ENCODE results near the gene ZNF8. TPM values are rescaled to one million over a fixed set of nuclear protein-coding genes. Genes with fewer than 3 reads are reported as not detected.

Gene ZNF8
- polyA plus RNA-seq, 3 donors: 7.3 to 8.7 (median 7.6) TPM

DNA sequence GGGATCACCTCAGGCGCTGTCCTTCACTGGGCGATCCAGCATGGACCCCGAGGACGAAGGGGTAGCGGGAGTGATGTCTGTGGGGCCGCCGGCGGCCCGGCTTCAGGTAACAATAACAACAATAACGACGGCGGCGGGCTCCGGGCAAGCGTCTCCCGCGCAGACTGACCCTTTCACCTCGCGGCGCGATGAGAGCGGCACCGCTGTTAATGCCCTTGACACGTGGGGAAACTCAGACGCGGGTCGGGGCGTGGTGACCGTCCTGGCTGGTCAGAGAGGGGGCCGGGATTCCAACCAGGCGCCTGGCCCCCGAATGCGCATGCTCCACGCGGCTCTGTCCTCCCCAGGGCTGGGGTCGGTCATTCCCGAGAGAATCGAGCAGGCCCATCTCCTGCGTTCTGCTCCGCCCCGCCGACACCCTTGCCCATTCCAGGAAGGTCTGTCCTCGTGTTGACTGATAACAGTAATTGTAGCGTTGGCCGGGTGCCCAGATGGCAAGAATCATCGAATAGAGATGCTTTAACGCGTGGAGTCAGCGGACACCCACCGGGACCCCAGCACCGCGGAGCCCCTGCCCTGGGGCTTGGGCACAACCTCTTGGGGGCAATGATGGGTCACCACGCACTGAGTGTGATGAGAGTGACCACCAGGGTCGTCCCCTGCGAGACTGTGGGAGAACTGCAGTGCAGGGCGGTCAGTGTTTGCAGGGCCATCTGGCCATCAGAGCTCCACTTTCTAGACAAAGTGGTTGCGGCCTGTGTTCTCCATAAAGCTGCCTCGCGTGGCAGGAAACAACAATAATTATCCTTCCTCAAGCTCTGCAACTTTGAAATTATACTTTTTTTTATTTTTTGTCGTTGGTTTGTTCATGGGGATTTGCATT is 528 bp downstream of the ZNF8 start:
- DNase-seq (ENCODE audit: extremely low read depth in 1 of 11, low read depth in 9 of 11, low spot score in 4 of 11): peak; percentile 13 to 56 (median 38)

DNA sequence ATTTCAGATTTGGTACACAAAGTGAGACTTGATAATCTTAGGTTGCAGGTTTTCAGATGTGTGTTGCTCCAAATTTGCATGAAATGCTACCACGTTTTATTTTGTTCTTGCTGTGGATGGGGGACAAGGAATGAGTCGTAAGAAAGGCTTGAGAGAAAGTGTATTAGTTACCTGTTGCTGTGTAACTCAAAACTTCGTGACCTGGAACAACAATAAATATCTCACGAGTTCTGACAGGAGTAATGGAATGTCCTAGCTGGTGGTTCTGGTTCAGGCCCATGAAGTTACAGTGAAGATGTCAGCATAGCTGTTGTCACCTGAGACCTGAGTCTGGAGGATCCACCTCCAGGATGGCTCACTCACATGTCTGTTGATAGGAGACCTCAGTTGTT is 1.2 kb downstream of the ZNF8 start:
- no peak for DNase-seq (ENCODE audit: extremely low read depth in 1 of 11, low read depth in 9 of 11, low spot score in 4 of 11)

DNA sequence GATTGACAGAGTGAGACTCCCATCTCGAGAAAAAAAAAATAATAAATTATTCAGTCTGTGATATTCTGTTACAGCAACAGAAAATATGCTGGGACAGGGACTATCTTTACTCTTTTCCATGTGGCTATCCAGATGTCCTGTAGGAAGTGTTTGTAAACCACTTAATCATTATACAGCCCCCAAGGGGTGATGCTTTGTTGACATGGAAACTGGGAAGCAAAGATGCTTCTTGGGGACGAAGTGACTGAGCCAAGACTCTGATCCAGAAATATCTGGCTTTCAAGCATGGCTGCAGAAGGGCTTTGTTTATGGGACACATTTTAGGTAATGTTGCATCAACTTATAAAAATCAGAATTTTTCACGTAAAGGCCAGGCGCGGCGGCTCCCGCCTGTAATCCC is 5.4 kb downstream of the ZNF8 start:
- DNase-seq (ENCODE audit: extremely low read depth in 1 of 11, low read depth in 9 of 11, low spot score in 4 of 11): no peak

DNA sequence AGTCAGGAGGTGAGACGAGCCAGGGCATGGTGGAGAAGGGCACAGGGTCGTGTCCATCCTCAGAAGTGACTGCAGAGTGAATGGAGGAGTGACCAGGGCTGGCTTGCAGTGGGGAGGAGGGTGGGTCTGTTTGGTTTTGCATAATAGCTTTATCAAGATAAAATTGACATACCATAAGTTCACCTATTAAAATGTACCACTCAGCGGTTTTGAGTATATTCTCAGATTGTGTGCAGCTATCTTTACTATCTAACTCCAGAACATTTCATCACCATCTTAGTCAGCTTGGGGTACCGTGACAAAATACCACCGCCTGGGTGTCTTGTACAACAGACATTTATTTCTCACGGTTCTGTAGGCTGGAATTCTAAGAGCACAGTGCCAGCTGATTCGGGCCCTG is 13.2 kb downstream of the ZNF8 start:
- DNase-seq (ENCODE audit: extremely low read depth in 1 of 11, low read depth in 9 of 11, low spot score in 4 of 11): no peak

DNA sequence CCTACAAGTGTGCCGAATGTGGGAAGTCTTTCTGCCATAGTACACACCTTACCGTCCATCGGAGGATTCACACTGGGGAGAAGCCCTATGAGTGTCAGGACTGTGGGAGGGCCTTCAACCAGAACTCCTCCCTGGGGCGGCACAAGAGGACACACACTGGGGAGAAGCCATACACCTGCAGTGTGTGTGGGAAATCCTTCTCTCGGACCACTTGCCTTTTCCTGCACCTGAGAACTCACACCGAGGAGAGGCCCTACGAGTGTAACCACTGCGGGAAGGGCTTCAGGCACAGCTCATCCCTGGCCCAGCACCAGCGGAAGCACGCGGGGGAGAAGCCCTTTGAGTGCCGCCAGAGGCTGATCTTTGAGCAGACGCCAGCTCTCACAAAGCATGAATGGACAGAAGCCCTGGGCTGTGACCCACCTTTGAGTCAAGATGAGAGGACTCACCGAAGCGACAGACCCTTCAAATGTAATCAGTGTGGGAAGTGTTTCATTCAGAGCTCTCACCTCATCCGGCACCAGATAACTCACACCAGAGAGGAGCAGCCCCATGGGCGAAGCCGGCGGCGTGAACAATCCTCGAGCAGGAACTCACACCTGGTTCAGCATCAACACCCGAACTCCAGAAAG is 16.1 kb downstream of the ZNF8 start:
- DNase-seq (ENCODE audit: extremely low read depth in 1 of 11, low read depth in 9 of 11, low spot score in 4 of 11): no peak

DNA sequence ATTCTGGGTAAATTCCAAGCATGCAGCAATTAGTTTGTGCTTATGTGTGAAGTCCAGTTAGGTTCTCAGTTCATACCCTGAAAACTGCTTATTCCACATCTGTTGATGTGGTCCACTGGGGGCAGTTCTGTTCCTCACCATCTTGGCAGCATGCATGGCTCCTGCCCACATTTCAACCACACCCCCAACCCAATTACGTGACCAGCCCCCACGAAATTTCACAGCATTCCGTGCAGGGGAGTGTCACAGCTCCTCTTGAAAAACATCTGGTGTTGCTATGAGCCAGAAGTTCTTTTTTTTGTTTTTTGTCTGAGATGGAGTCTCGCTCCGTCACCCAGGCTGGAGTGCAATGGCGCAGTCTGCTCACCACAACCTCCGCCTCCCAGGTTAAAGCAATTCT is 17.3 kb downstream of the ZNF8 start:
- DNase-seq (ENCODE audit: extremely low read depth in 1 of 11, low read depth in 9 of 11, low spot score in 4 of 11): no peak

DNA sequence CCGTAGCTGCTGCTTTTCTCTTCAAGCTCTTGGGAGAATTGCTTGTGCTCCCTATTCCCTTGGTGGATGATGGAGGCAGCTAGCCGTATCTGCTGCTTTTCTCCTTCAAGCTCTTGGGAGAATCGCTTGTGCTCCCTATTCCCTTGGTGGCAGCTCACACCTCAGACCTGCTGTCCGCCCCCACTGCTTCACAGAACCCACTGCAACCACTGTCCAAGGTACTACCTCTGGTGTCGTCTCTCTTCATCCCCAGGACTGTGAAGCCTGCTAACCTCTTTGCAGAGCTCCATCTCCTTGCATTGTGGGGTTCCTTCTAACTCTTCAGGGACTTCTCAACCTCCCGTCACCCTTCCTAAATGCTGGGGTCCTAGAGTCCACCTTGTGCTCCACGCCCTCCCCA is 21.9 kb downstream of the ZNF8 start:
- no peak for DNase-seq (ENCODE audit: extremely low read depth in 1 of 11, low read depth in 9 of 11, low spot score in 4 of 11)

DNA sequence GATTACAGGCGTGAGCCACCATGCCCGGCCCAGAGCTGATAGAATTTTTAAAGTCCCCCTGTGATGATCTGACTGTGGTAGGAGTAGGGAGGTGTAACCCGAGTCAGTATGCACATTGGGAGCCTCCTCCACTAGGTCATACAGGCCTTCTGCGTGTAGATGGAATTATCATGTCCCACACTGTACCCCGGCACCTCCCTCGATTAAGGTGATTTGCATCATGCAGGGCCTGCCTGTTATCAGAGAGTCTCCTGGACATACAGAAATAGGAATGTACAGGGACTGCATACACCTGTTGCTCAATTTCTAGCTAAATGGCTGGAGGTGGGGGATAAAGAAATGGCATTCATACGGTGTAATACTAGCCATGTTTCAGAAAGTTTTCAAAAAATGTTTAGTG is 25.5 kb downstream of the ZNF8 start:
- DNase-seq (ENCODE audit: extremely low read depth in 1 of 11, low read depth in 9 of 11, low spot score in 4 of 11): no peak

DNA sequence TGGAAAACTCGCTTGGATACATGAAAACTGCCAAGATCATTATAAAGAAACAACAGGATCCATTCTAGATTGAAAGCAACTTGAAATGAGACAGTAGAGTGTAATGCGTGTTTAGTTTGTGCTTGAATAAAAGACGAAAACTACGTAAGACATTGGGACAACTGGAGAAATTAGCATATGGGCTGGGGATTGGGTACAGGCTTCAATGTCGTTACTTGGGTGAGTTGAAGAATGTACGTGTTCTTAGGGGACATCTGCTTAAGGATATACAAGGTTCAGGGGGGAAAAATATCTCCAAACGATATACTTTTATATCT is 26.0 kb downstream of the ZNF8 start:
- DNase-seq (ENCODE audit: extremely low read depth in 1 of 11, low read depth in 9 of 11, low spot score in 4 of 11): no peak

DNA sequence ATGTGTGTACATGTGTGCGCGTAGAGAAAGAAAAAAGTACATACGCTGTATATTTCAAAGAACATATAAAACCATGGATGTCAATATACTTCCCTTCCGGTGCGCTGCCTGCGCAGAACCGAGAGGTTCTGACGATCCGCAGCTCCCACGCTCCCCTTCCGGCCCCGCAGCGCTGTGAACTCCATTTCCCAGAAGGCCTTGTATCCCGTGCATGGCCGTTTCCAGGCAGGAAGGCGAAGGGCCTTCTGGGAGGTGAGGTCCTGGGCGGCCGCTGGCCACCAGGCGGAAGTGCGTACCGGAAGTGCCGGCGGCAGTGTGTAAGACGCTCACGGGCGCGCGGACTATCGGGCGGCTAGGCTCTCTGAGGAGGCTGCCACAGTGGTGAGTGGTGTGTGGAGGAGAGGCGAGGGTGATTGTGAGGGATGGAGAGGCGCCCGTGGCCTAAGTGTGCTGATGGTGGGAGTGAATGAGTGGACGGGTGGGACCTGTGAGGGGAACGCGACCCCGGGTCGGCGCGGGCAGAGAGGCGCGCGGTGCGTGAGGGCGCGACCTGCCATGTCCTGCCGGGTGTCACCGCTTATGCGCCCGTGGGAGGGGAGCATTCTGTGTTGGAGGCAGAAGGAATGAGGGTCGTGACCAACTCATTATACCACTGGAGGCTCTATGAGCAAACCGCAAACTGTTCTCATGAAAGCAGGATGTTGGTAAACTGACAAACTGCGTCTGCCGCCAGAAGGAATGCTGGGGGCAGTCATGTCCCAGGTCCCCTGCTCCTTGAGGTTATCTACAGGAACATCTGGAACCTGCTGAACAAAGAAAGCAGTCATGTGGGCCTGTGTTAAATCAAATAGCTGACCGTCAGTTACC is 26.5 kb downstream of the ZNF8 start, which contains the start of gene ERVK3-1:
Gene ERVK3-1 (plus strand): TSS at position 313 of the 867 bp plus-strand sequence. CDS start 6,792 bp downstream, outside the sequence.
- peak; percentile 86 to 97 (median 92) for DNase-seq (ENCODE audit: extremely low read depth in 1 of 11, low read depth in 9 of 11, low spot score in 4 of 11)

DNA sequence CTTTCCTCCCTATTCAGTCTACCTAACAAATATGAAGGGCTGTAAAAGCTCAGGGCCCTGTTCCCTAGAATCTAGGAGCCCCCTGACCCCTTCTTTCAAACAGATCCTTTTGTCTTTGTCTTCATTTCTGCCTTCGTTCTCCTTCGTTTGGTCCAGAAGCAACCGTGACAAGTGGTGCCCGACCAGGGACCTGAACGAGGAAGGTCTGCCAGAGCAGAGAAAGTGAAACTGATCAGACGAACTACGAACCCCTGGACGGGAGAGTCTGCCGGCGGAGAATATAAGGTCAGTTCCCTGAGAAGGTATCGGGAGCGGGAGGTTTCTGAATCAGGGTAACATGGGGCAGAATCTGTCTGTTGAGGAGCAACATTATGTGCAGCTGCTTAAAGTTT is 27.2 kb downstream of the ZNF8 start:
- no peak for DNase-seq (ENCODE audit: extremely low read depth in 1 of 11, low read depth in 9 of 11, low spot score in 4 of 11)

DNA sequence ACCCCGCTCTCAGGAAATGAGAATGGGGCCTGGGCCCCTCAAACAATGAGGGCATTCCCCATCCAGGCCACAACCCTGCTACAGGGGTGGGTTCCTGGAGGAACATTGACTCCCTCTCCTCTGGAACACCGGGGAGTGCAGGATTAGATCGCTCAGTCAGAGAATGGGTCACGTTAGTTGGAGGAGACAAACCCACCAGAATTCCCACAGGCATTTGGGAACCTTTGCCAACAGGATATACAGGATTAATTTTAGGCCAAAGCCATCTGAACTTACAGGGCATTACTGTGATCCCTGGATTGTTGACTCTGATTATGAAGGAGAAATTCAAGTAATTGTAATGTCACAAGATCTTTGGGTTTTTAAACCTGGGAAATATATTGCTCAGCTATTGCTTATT is 29.0 kb downstream of the ZNF8 start:
- no peak for DNase-seq (ENCODE audit: extremely low read depth in 1 of 11, low read depth in 9 of 11, low spot score in 4 of 11)

DNA sequence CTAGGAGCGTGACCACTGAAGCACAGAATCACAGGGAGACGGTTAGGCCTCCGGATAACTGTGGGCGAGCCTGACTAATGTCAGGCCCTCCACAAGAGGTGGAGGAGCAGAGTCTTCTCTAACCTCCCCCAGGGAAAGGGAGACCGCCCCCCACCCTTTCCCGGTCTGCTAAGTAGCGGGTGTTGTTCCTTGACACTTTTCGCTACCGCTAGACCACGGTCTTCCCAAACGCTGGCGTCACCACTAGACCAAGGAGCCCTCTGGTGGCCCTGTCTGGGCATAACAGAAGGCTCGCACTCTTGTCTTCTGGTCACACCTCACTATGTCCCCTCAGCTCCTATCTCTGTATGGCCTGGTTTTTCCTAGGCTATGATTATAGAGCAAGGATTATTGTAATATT is 31.9 kb downstream of the ZNF8 start:
- peak in 2 of 11 donors; percentile 7 to 9 for DNase-seq (ENCODE audit: extremely low read depth in 1 of 11, low read depth in 9 of 11, low spot score in 4 of 11)

DNA sequence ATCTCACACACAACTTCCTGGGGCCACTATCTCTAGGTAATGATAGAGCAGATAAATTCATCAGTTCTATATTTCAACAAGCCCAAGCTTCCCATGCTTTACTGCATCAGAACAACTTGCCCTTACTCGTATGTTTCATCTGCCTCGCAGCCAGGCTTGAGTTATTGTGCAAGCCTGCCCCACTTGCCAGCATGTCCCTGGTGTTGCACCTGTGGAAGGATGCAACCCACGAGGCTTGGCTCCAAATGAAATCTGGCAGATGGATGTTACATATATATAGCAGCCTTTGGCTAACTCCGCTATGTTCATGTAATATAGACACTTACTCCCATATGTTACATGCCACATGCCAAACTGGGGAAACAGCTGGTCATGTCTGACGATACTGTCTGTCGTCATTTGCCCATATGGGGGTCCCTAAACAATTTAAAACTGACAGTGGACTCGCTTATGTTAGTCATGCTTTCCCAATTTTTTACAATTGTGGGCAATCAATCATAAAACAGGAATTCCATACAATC is 32.6 kb downstream of the ZNF8 start:
- DNase-seq (ENCODE audit: extremely low read depth in 1 of 11, low read depth in 9 of 11, low spot score in 4 of 11): no peak

DNA sequence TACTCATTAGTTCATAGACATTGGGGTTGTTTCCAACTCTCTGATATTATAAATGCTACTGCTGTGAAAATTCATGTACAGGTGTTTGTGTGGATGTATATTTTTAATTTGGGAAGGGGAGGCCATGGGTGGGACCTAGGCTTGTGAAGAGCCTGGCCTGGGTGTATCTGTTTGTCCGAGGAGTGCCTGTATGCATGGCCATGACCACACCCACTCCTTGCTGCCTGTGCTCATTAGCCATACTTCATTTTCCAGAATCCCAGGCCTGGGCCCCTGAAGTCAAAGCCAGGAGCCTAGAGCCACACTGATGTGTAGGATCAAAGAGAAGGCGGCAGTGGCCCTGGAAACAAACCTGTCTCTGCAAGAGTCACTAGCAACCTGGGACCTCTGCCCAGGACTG is 36.8 kb downstream of the ZNF8 start:
- DNase-seq (ENCODE audit: extremely low read depth in 1 of 11, low read depth in 9 of 11, low spot score in 4 of 11): no peak

DNA sequence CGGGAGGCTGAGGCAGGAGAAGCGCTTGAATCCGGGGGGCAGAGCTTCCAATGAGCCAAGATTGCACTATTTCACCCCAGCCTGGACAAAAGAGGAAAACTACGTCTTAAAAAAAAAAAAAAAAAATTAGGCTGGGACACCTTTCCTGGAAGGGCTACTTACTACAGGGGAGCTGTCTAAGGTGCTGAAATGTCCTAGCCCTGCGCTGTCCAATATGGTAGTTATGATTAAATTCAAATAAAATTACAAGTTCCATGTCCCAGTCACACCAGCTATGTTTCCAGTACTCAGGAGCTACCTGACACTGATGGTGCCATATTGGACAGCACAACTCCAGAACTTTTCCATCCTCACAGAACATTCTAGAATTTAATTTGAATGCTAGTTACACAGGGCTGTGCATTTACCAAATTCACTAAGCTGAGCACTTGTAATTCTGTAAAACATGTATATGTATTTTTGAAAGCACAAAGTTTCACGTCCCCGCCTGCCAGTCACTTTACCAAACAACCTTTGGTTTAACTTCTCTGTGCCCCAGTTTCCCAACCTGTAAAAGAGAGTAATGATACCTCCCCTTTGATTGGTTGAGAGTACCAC is 38.8 kb downstream of the ZNF8 start:
- peak in 5 of 11 donors; percentile 23 to 55 (median 42) for DNase-seq (ENCODE audit: extremely low read depth in 1 of 11, low read depth in 9 of 11, low spot score in 4 of 11)

DNA sequence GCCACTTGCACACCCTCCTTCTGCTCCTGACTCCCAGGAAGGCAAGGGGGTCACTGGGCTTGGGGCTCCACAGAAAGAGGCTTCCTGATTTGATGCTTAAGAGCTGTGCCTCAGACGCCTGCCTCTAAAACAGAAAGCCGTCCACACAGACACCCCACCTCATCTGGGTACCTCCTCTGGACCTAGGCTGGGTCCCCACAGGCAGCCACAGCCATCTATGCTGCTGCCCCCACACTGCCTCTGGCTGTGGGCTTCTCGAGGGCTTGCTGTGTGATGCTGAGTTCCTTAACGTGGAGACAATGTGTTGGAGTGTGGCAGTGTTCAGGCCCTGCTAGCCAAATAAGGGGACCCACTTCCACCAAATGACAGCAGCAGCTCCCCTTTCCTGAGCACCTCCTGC is 39.5 kb downstream of the ZNF8 start:
- no peak for DNase-seq (ENCODE audit: extremely low read depth in 1 of 11, low read depth in 9 of 11, low spot score in 4 of 11)

DNA sequence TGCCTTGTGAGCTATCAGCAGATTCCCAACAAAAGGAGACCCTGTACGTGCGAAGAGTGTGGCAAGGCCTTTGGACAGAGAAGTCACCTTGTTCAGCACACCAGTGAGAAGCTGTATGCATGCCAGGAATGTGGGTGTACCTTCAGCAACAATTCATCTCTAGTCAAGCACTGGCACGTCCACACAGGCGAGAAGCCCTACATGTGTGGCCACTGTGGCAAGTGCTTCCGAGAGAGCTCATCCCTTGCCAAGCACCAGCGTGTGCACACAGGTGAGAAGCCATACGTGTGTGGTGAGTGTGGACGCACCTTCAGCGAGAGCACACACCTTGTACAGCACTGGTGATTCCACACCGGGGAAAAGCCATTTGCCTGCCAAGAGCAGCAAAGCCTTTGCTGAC is 40.5 kb downstream of the ZNF8 start:
- no peak for DNase-seq (ENCODE audit: extremely low read depth in 1 of 11, low read depth in 9 of 11, low spot score in 4 of 11)

DNA sequence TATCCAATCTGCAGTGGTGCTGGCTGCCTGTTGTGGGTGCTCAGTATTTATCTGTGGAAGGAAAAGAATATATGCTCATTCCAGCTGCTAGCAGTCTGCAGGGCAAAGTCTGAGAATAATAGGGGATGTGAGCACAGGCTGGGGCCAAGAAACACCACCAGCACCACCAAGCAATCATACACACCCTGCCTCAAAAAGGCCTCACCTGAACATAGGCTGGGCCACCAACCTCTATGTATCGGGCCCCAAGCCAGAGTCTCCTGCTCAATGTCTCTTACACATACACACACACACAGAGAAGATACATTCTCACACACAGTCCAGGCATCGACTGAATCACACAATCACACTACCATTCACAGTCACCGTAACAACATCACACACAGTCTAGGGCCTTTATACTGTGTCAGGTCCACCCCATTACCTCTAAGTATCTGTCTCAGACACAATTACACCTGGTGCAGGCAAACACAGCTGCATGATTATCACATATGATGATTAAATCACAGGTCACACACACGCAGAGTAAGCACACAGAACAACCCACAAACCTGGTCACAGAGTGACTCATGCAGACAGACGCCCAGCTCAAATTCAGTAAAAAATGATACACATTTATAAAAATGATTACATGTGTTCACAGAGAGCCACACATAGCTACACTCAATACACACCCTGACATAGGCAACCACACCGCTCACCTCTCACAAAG is 46.7 kb downstream of the ZNF8 start:
- DNase-seq (ENCODE audit: extremely low read depth in 1 of 11, low read depth in 9 of 11, low spot score in 4 of 11): no peak

All from renal cortex interstitium (tissue), 11 donors.